H9 (cell line): ENCODE measurements around the gene CTNNA1. TPM values are rescaled to one million over a fixed set of nuclear protein-coding genes. Genes with fewer than 3 reads are reported as not detected.

Source experiments
- DNase-seq: peaks from one replicate; pipeline ENCODE4 v3.0.0-alpha.2; 2017
- H2AFZ ChIP-seq: one replicate; pipeline ENCODE4 v1.6.1; 2013; ENCODE audit warnings: mild to moderate bottlenecking, low read length, control low read depth, moderate library complexity
- H2AK5ac ChIP-seq: 2 replicates; pipeline ENCODE4 v1.6.1; 2013; ENCODE audit warnings: low read length, control low read depth, mixed read lengths; ENCODE audit not compliant: insufficient read length
- H2BK120ac ChIP-seq: one replicate; pipeline ENCODE4 v1.6.1; 2013; ENCODE audit warnings: low read depth, mild to moderate bottlenecking, low read length, control low read depth, inconsistent platforms; ENCODE audit not compliant: poor library complexity, severe bottlenecking
- H2BK12ac ChIP-seq: 2 replicates; pipeline ENCODE4 v1.6.1; 2013; ENCODE audit warnings: low read length, control low read depth, mixed read lengths, low read depth; ENCODE audit not compliant: insufficient read length
- H2BK15ac ChIP-seq: 2 replicates; pipeline ENCODE4 v1.6.1; 2013; ENCODE audit warnings: low read depth, low read length, control low read depth
- H2BK20ac ChIP-seq: one replicate; pipeline ENCODE4 v1.6.1; 2013; ENCODE audit warnings: low read depth, mild to moderate bottlenecking, low read length, control low read depth, inconsistent platforms; ENCODE audit not compliant: poor library complexity, severe bottlenecking
- H2BK5ac ChIP-seq: 2 replicates; pipeline ENCODE4 v1.6.1; 2013; ENCODE audit warnings: low read length, control low read depth, mixed read lengths; ENCODE audit not compliant: insufficient read length
- H3K14ac ChIP-seq: 2 replicates; pipeline ENCODE4 v1.6.1; 2013; ENCODE audit warnings: low read length, control low read depth; ENCODE audit not compliant: insufficient read depth
- H3K18ac ChIP-seq: 2 replicates; pipeline ENCODE4 v1.6.1; 2013; ENCODE audit warnings: low read depth, mild to moderate bottlenecking, mixed read lengths, low read length, control low read depth; ENCODE audit not compliant: insufficient read length
- H3K23ac ChIP-seq: 2 replicates; pipeline ENCODE4 v1.6.1; 2013; ENCODE audit warnings: low read length, control low read depth, mixed read lengths, low read depth; ENCODE audit not compliant: insufficient read length
- H3K23me2 ChIP-seq: 2 replicates; pipeline ENCODE4 v1.6.1; 2013; ENCODE audit warnings: low read depth, mild to moderate bottlenecking, mixed read lengths, low read length, control low read depth; ENCODE audit not compliant: insufficient read length, poor library complexity, severe bottlenecking
- H3K27ac ChIP-seq: 2 replicates; pipeline ENCODE4 v1.5.1; 2013; ENCODE audit warnings: low read length, control low read depth, mixed read lengths, low read depth; ENCODE audit not compliant: insufficient read length
- H3K27me3 ChIP-seq: 2 replicates; pipeline ENCODE4 v1.6.1; 2013; ENCODE audit warnings: low read length, control low read depth, inconsistent platforms; ENCODE audit not compliant: insufficient read depth
- H3K4ac ChIP-seq: 2 replicates; pipeline ENCODE4 v1.6.1; 2013; ENCODE audit warnings: low read depth, mild to moderate bottlenecking, control low read depth, inconsistent platforms, low read length, moderate library complexity
- H3K4me1 ChIP-seq: 2 replicates; pipeline ENCODE4 v1.6.1; 2013; ENCODE audit warnings: low read length, control low read depth, inconsistent platforms; ENCODE audit not compliant: insufficient read depth
- H3K4me2 ChIP-seq: 2 replicates; pipeline ENCODE4 v1.6.1; 2013; ENCODE audit warnings: low read length, control low read depth, mixed read lengths; ENCODE audit not compliant: insufficient read length, insufficient read depth
- H3K56ac ChIP-seq: 2 replicates; pipeline ENCODE4 v1.6.1; 2013; ENCODE audit warnings: low read depth, mild to moderate bottlenecking, mixed read lengths, low read length, control low read depth; ENCODE audit not compliant: insufficient read length
- H3K79me1 ChIP-seq: 2 replicates; pipeline ENCODE4 v1.6.1; 2013; ENCODE audit warnings: low read depth, mild to moderate bottlenecking, moderate library complexity, low read length, control low read depth, inconsistent platforms; ENCODE audit not compliant: insufficient read depth, poor library complexity, severe bottlenecking
- H3K79me2 ChIP-seq: 2 replicates; pipeline ENCODE4 v1.6.1; 2013; ENCODE audit warnings: low read length, control low read depth, inconsistent platforms; ENCODE audit not compliant: insufficient read depth
- H3K9ac ChIP-seq: 2 replicates; pipeline ENCODE4 v1.6.1; 2013; ENCODE audit warnings: low read length, control low read depth, mixed read lengths; ENCODE audit not compliant: insufficient read length; ENCODE audit errors: extremely low read depth
- H3K9me3 ChIP-seq: one replicate; pipeline ENCODE4 v1.6.1; 2013; ENCODE audit warnings: low read depth, low read length, inconsistent platforms; ENCODE audit not compliant: control insufficient read depth
- H3T11ph ChIP-seq: one replicate; pipeline ENCODE4 v1.6.1; 2013; ENCODE audit warnings: mild to moderate bottlenecking, low read length, control low read depth, inconsistent platforms
- H4K20me1 ChIP-seq: one replicate; pipeline ENCODE4 v1.6.1; 2013; ENCODE audit not compliant: control insufficient read depth, insufficient read length, insufficient read depth
- H4K5ac ChIP-seq: 2 replicates; pipeline ENCODE4 v1.6.1; 2013; ENCODE audit warnings: low read depth, mild to moderate bottlenecking, mixed read lengths, low read length, control low read depth; ENCODE audit not compliant: insufficient read length
- H4K8ac ChIP-seq: replicated peaks from 2 replicates; pipeline ENCODE4 v1.6.1; 2013; ENCODE audit warnings: low read length, control low read depth, mixed read lengths, low read depth; ENCODE audit not compliant: insufficient read length
- H4K91ac ChIP-seq: 2 replicates; pipeline ENCODE4 v1.6.1; 2013; ENCODE audit warnings: low read depth, mild to moderate bottlenecking, moderate library complexity, mixed read lengths, low read length, control low read depth; ENCODE audit not compliant: insufficient read length
- H3K27ac Mint-ChIP-seq, 3 experiments: 2 replicates in 2 of 3; 3 replicates in 1 of 3; pipeline ENCODE4 v1.8.0; 2020 to 2021; ENCODE audit warnings: mixed read lengths in 3 of 3, mild to moderate bottlenecking in 1 of 3, moderate library complexity in 1 of 3
- H3K27me3 Mint-ChIP-seq: 2 replicates; pipeline ENCODE4 v1.8.0; 2021; ENCODE audit warnings: low read depth, mild to moderate bottlenecking, moderate library complexity, mixed read lengths
- H3K36me3 Mint-ChIP-seq, 3 experiments: 2 replicates in 2 of 3; 3 replicates in 1 of 3; pipeline ENCODE4 v1.8.0; 2020 to 2021; ENCODE audit warnings: low read depth in 3 of 3, mixed read lengths in 3 of 3; ENCODE audit not compliant: insufficient read depth in 1 of 3
- H3K4me1 Mint-ChIP-seq, 2 experiments: 2 replicates each; pipeline ENCODE4 v1.8.0; 2020; ENCODE audit warnings: mixed read lengths in 2 of 2
- H3K4me3 Mint-ChIP-seq, 2 experiments: 2 replicates in 1 of 2; 3 replicates in 1 of 2; pipeline ENCODE4 v1.8.0; 2020 to 2021; ENCODE audit warnings: mild to moderate bottlenecking in 2 of 2, mixed read lengths in 2 of 2, moderate library complexity in 1 of 2
- H3K9me3 Mint-ChIP-seq, 2 experiments: 2 replicates in 1 of 2; 3 replicates in 1 of 2; pipeline ENCODE4 v1.8.0; 2020; ENCODE audit warnings: mild to moderate bottlenecking in 2 of 2, mixed read lengths in 2 of 2, moderate library complexity in 1 of 2
- CTCF ChIP-seq: fragments of 200-600 bp; sonication (generic); conservative IDR thresholded peaks from 3 replicates; pipeline ENCODE4 v1.8.0; 2021; ENCODE audit warnings: antibody characterized with exemption, mild to moderate bottlenecking
- WGBS: extraction: QIAGEN DNeasy Blood & Tissue Kit; methylation state at CpG from one replicate; pipeline ENCODE4 v1.1.7; 2013; ENCODE audit warnings: missing lambda C conversion rate, low lambda C conversion rate, mixed read lengths; ENCODE audit not compliant: insufficient read length; ENCODE audit errors: extremely low coverage; 5-methylcytosine and 5-hydroxymethylcytosine counted together
- total RNA-seq: library from RNA; stranded (reverse); gene quantifications from 2 replicates; pipeline ENCODE4 v1.2.1, GENCODE V29; 2021

CTNNA1 gene
- total RNA-seq, 1 experiment from 2014 or later, result 354 TPM

- H3K56ac ChIP-seq, result no peak overlapping the region
- H4K91ac ChIP-seq, result no peak overlapping the region
- no peaks in the 10 kb centered on the region for H4K20me1 ChIP-seq
- H2BK5ac ChIP-seq, result no peak overlapping the region
- H2AK5ac ChIP-seq, result no peak overlapping the region
- H3K9me3 ChIP-seq, result no peaks in the 10 kb centered on the region
- H3K9ac ChIP-seq, result no peak overlapping the region
- Mint-ChIP-seq H3K27ac (no peak overlapping the region), H3K4me1 (peaks cover 41 to 44% of the 10 kb centered on the region in 2 experiments), H3K4me3 (no peak overlapping the region), H3K9me3 (peaks cover 0 to 8% of the 10 kb centered on the region in 2 experiments; a peak in 2 of 5 replicates), H3K27me3 (no peaks in the 10 kb centered on the region; the same call in 1 of the 2 replicates), H3K36me3 (peaks cover 0 to 6% (median 2%) of the 10 kb centered on the region in 3 experiments; a peak in 3 of 7 replicates)
- no CpG with 5 or more reads among the region's 3 CpGs for WGBS
- H2BK120ac ChIP-seq, result no peak overlapping the region
- no peak overlapping the region for H2BK20ac ChIP-seq
- no peaks in the 10 kb centered on the region for H3K79me2 ChIP-seq
- H3T11ph ChIP-seq, result no peak overlapping the region
- H3K79me1 ChIP-seq, result no peaks in the 10 kb centered on the region
- H3K27me3 ChIP-seq, result no peaks in the 10 kb centered on the region
- H4K5ac ChIP-seq, result no peak overlapping the region
- peaks cover 2% of the 10 kb centered on the region for H3K4me1 ChIP-seq
- no peak overlapping the region for H3K23ac ChIP-seq
- no peak overlapping the region for H3K4ac ChIP-seq
- no peak overlapping the region for H2BK12ac ChIP-seq
- no peak overlapping the region for H2BK15ac ChIP-seq
- no peak overlapping the region for H4K8ac ChIP-seq
- no peak overlapping the region for H3K14ac ChIP-seq
- H3K27ac ChIP-seq, result no peak overlapping the region
- DNase-seq, result no peak
- no peak overlapping the region for H3K18ac ChIP-seq
- no peak overlapping the region for H3K4me2 ChIP-seq
- H3K23me2 ChIP-seq, result no peaks in the 10 kb centered on the region
- no peak for TF ChIP-seq CTCF
- no peak overlapping the region for H2AFZ ChIP-seq
Measured at GRCh38 chr5:138717399-138717798, 35.8 kb upstream of the CTNNA1 start.
